GM12878 (cell line): ENCODE data around the gene CACNA2D4. TPM values are rescaled to one million over a fixed set of nuclear protein-coding genes. Genes with fewer than 3 reads are reported as not detected.

ENCODE experiments used
- ATAC-seq: fragments of 200-7000 bp; cut with Tn5 transposase; 3 replicates; pipeline ENCODE4 v1.9.1; 2020; ENCODE audit warnings: mild to moderate bottlenecking, moderate library complexity
- BruUV-seq: library from RNA; stranded (reverse); fragments of 400-500 nt; replicated peaks from 2 replicates; lab custom pipeline; 2021; lab: Mats Ljungman, UMichigan
- CTCF ChIA-PET: fragments of 300-600 bp; sonication (Branson Sonifier 250); formaldehyde crosslinking; extraction: SDS; loops from one replicate; lab custom pipeline; 2021; ENCODE audit warnings: inconsistent platforms; lab: Yijun Ruan, JAX
- POLR2A ChIA-PET: fragments of 350-600 bp; formaldehyde crosslinking; extraction: SDS; loops from one replicate; lab custom pipeline; 2021; ENCODE audit warnings: inconsistent platforms; lab: Charles Lee
- RAD21 ChIA-PET: fragments of 300-600 bp; sonication (Branson Sonifier 250); formaldehyde crosslinking; loops from one replicate; lab custom pipeline; 2023; ENCODE audit warnings: antibody characterized with exemption; ENCODE audit not compliant: unreplicated experiment; lab: Charles Lee
- SMC1A ChIA-PET: fragments of 300-600 bp; sonication (Branson Sonifier 250); formaldehyde crosslinking; loops from one replicate; lab custom pipeline; 2023; ENCODE audit not compliant: unreplicated experiment, uncharacterized antibody; lab: Charles Lee
- DNase-seq: peaks from one replicate; pipeline ENCODE4 v3.0.0-alpha.2; 2011; ENCODE audit warnings: low read depth, low spot score
- FAIRE-seq: peaks from 3 replicates; lab custom pipeline; 2011; peaks lifted over from hg19 to GRCh38; lab: Jason Lieb, UNC
- H2AFZ ChIP-seq: 2 replicates; pipeline ENCODE4 v1.6.0; 2011; ENCODE audit warnings: low read depth, low read length, control low read depth; ENCODE audit not compliant: control insufficient read depth
- H3K27ac ChIP-seq: 2 replicates; pipeline ENCODE4 v1.5.1; 2011; ENCODE audit warnings: control low read depth; ENCODE audit not compliant: control insufficient read depth, insufficient read depth
- H3K27me3 ChIP-seq, 2 experiments: replicated peaks in 1 of 2; 2 replicates each; pipeline versions ENCODE4 v1.6.0 to v1.6.1; 2011; ENCODE audit warnings: low read length in 1 of 2; ENCODE audit not compliant: control insufficient read depth in 2 of 2, insufficient read depth in 2 of 2
- H3K36me3 ChIP-seq, 2 experiments: 2 replicates each; pipeline ENCODE4 v1.5.1; 2011; ENCODE audit warnings: low read length in 1 of 2; ENCODE audit not compliant: control insufficient read depth in 2 of 2, insufficient read depth in 2 of 2
- H3K4me1 ChIP-seq: 2 replicates; pipeline ENCODE4 v1.6.1; 2011; ENCODE audit warnings: mild to moderate bottlenecking, low read length, moderate library complexity, mixed read lengths; ENCODE audit not compliant: control insufficient read depth, insufficient read depth
- H3K4me2 ChIP-seq: 2 replicates; pipeline ENCODE4 v1.6.0; 2011; ENCODE audit warnings: control low read depth; ENCODE audit not compliant: control insufficient read depth, insufficient read depth
- H3K4me3 ChIP-seq: fragments of 200-600 bp; sonication (generic); 2 replicates; pipeline ENCODE4 v1.5.1; 2016
- H3K79me2 ChIP-seq: 2 replicates; pipeline ENCODE4 v1.6.0; 2011; ENCODE audit warnings: low read length; ENCODE audit not compliant: control insufficient read depth, insufficient read depth
- H3K9ac ChIP-seq: 2 replicates; pipeline ENCODE4 v1.8.0; 2011; ENCODE audit warnings: low read length, control low read depth, mixed read lengths; ENCODE audit not compliant: control insufficient read depth, insufficient read depth
- H3K9me3 ChIP-seq: replicated peaks from 3 replicates; pipeline ENCODE4 v1.5.1; 2011; ENCODE audit warnings: mild to moderate bottlenecking, low read length; ENCODE audit not compliant: control insufficient read depth, insufficient read depth
- H4K20me1 ChIP-seq: 2 replicates; pipeline ENCODE4 v1.6.0; 2011; ENCODE audit not compliant: control insufficient read depth, insufficient read depth
- BHLHE40 ChIP-seq, 2 experiments: fragments of 450-650 bp in 1 of 2; IDR thresholded peaks; 2 replicates each; pipeline ENCODE4 v1.6.1; 2011 to 2017; ENCODE audit warnings: low read depth in 2 of 2, borderline replicate concordance in 1 of 2, improper control_type of control experiment in 1 of 2, low read length in 1 of 2, mild to moderate bottlenecking in 1 of 2
- BRCA1 ChIP-seq: IDR thresholded peaks from 2 replicates; pipeline ENCODE4 v1.6.1; 2011; ENCODE audit warnings: low read depth, low read length, improper control_type of control experiment
- CUX1 ChIP-seq: IDR thresholded peaks from 2 replicates; pipeline ENCODE4 v1.6.1; 2012; ENCODE audit warnings: improper control_type of control experiment, low read depth, low read length; ENCODE audit not compliant: insufficient replicate concordance
- ETV6 ChIP-seq, 2 experiments: fragments of 450-650 bp in 1 of 2; IDR thresholded peaks in 1 of 2; conservative IDR thresholded peaks in 1 of 2; 2 replicates each; pipeline ENCODE4 v1.6.1; 2014; ENCODE audit warnings: antibody characterized with exemption in 1 of 2, borderline replicate concordance in 1 of 2, low read depth in 1 of 2, mild to moderate bottlenecking in 1 of 2, moderate library complexity in 1 of 2
- MTA2 ChIP-seq: fragments of 450-650 bp; IDR thresholded peaks from 2 replicates; pipeline ENCODE4 v1.6.1; 2016; ENCODE audit warnings: low read depth, mild to moderate bottlenecking, moderate library complexity
- SIX5 ChIP-seq: IDR thresholded peaks from 2 replicates; pipeline ENCODE4 v1.6.1; 2011; ENCODE audit warnings: mild to moderate bottlenecking, low read depth, low read length, moderate library complexity; ENCODE audit not compliant: severe bottlenecking
- WGBS: methylation state at CpG from one replicate; pipeline ENCODE4 v1.1.6; 2016; ENCODE audit warnings: low lambda C conversion rate; ENCODE audit not compliant: insufficient replicate concordance, insufficient coverage; ENCODE audit errors: missing lambda C conversion rate; 5-methylcytosine and 5-hydroxymethylcytosine counted together
- in situ Hi-C: fragments of 300-500 bp; cut with MboI; formaldehyde crosslinking; loops from 9 replicates; pipeline ENCODE4 v1.14.3; 2018; ENCODE audit warnings: mixed read lengths
- intact Hi-C: fragments of 100-400 bp; cut with micrococcal nuclease; formaldehyde crosslinking; loops from one replicate; pipeline ENCODE4 v1.14.2; 2022; ENCODE audit not compliant: unreplicated experiment
- polyA plus RNA-seq, 11 experiments: library from polyadenylated mRNA; depleted of rRNA in 4 of 11; unstranded in 6 of 11; stranded (reverse) in 5 of 11; fragments of >200 nt; fragmentation: Nextera tagmentation in 4 of 11; fragmentation: Illumina TruSeq in 1 of 11; extraction: Ambion mirVana in 4 of 11; extraction: Trizol in 1 of 11; gene quantifications; 1 replicate in 1 of 11; 2 replicates in 10 of 11; pipeline versions ENCODE4 v1.2.1 to v1.2.3, GENCODE V29; 2011 to 2016; ENCODE audit warnings: inconsistent platforms in 2 of 11, missing spikeins in 2 of 11, low read depth in 1 of 11
- total RNA-seq, 4 experiments: library from RNA; depleted of rRNA in 3 of 4; stranded (reverse); fragments of >200 nt in 3 of 4; fragmentation: Illumina TruSeq in 1 of 4; extraction: Trizol in 1 of 4; gene quantifications; 2 replicates each; pipeline versions ENCODE4 v1.2.1 to v1.2.3, GENCODE V29; 2013 to 2021
- TF ChIP-seq, protein P1 (sequence below): fragments of 450-650 bp; formaldehyde crosslinking; IDR thresholded peaks from 2 replicates; pipeline ENCODE4 v1.5.0; 2022; ENCODE audit warnings: mild to moderate bottlenecking, missing genetic modification characterization

Gene CACNA2D4
- total and polyA plus RNA-seq, 10 of the 15 experiments (the other 5 are each of a cell fraction or from before 2014, with no cell fraction given): 0.03 to 1.0 (median 0.65) TPM

DNA sequence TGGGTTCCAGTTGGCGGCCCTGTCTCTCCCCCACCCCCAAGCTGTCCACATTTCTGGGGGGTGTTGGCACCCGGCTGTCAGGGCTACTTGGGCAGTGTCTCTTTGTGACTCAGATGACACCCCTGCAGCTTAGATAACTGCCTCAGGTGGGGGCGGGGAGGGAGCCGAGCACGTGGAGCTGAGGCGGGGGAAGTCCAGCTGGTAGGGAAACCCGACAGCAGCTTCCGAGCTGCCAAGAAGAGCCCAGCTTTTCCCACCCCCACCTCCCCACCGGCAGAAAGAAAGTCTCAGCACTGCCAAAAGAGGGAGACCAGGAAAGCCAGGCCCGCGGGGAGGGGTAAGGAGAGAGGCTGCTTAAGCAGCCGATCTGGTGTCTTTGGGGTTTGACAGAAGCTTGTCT lies 96.6 kb downstream of the CACNA2D4 start:
- Histone ChIP-seq H4K20me1 (no peaks in the 10 kb centered on the region), H3K36me3 (no peaks in the 10 kb centered on the region), H3K9ac (no peak overlapping the region), H2AFZ (no peak overlapping the region), H3K4me2 (no peak overlapping the region), H3K4me1 (no peaks in the 10 kb centered on the region), H3K9me3 (no peaks in the 10 kb centered on the region), H3K27ac (no peak overlapping the region), H3K79me2 (no peaks in the 10 kb centered on the region), H3K27me3 (peaks cover 8 to 11% of the 10 kb centered on the region in 2 experiments; a peak in 3 of 4 replicates), H3K4me3 (no peak overlapping the region)
- RAD21 ChIA-PET: interaction anchor here (0.6 to 0.7 kb wide), 2 partner anchors 24 to 39 kb away, joined by 3 read pairs; no protein-coding TSS in a partner anchor
- in situ Hi-C loops (no loop called here), intact Hi-C loops (no loop called here)
- FAIRE-seq (no peak), DNase-seq (no peak), ATAC-seq (no peak; the same call in 1 of the 3 replicates)
- SMC1A ChIA-PET: interaction anchor here (1.0 to 1.4 kb wide), 2 partner anchors 18 to 118 kb away, joined by 3 to 6 read pairs; no protein-coding TSS in a partner anchor
- WGBS: 11% methylated on average over 12 of the region's 12 CpGs
- peak in 1 of 2 experiments; percentile 38; a peak in 1 of 4 replicates for TF ChIP-seq BHLHE40 (IDR thresholded peaks at IDR 0.05; ENCODE audit: borderline replicate concordance in 1 of 2, low read depth in 2 of 2, low read length in 1 of 2)
- no peak for TF ChIP-seq MTA2
- no peak for TF ChIP-seq CUX1
- no peak for TF ChIP-seq BRCA1
- no peak for TF ChIP-seq ETV6 (conservative IDR thresholded peaks at IDR 0.05 in 1 of 2, IDR thresholded peaks at IDR 0.05 in 1 of 2; ENCODE audit: borderline replicate concordance in 1 of 2, low read depth in 1 of 2)
- TF ChIP-seq, protein P1, sequence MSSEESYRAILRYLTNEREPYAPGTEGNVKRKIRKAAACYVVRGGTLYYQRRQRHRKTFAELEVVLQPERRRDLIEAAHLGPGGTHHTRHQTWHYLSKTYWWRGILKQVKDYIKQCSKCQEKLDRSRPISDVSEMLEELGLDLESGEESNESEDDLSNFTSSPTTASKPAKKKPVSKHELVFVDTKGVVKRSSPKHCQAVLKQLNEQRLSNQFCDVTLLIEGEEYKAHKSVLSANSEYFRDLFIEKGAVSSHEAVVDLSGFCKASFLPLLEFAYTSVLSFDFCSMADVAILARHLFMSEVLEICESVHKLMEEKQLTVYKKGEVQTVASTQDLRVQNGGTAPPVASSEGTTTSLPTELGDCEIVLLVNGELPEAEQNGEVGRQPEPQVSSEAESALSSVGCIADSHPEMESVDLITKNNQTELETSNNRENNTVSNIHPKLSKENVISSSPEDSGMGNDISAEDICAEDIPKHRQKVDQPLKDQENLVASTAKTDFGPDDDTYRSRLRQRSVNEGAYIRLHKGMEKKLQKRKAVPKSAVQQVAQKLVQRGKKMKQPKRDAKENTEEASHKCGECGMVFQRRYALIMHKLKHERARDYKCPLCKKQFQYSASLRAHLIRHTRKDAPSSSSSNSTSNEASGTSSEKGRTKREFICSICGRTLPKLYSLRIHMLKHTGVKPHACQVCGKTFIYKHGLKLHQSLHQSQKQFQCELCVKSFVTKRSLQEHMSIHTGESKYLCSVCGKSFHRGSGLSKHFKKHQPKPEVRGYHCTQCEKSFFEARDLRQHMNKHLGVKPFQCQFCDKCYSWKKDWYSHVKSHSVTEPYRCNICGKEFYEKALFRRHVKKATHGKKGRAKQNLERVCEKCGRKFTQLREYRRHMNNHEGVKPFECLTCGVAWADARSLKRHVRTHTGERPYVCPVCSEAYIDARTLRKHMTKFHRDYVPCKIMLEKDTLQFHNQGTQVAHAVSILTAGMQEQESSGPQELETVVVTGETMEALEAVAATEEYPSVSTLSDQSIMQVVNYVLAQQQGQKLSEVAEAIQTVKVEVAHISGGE (CRISPR knock-in tag): no peak
- no peak for TF ChIP-seq SIX5
- CTCF ChIA-PET: no interaction called here
- no TSS peak for BruUV-seq
- POLR2A ChIA-PET: interaction anchor here (0.6 kb wide), 1 partner anchor 1604 kb away, joined by 4 read pairs; no protein-coding TSS in a partner anchor
